SK-N-SH treated with all-trans-retinoic acid at 6 μM for 48 hours (cell line): ENCODE results near the gene STEAP4.

Source experiments
- ATAC-seq: fragments of 200-7000 bp; cut with Tn5 transposase; 3 replicates; pipeline ENCODE4 v1.9.1; 2020; ENCODE audit warnings: mild to moderate bottlenecking, moderate library complexity
- CREB5 ChIP-seq: fragments of 250-450 bp; sonication (Bioruptor Pico); IDR thresholded peaks from 2 replicates; pipeline ENCODE4 v1.5.1; 2020; ENCODE audit warnings: low read depth, mild to moderate bottlenecking, moderate library complexity
- CSDC2 ChIP-seq: fragments of 250-450 bp; sonication (Bioruptor Pico); IDR thresholded peaks from 2 replicates; pipeline ENCODE4 v1.5.0; 2020; ENCODE audit warnings: mild to moderate bottlenecking, moderate library complexity
- CSRNP3 ChIP-seq: fragments of 250-450 bp; sonication (Bioruptor Pico); IDR thresholded peaks from 2 replicates; pipeline ENCODE4 v1.5.1; 2021; ENCODE audit warnings: mild to moderate bottlenecking, moderate library complexity
- ESRRG ChIP-seq: fragments of 250-450 bp; sonication (Bioruptor Pico); IDR thresholded peaks from 2 replicates; pipeline ENCODE4 v1.6.1; 2021; ENCODE audit warnings: mild to moderate bottlenecking
- ISL1 ChIP-seq: fragments of 250-450 bp; sonication (Bioruptor Pico); IDR thresholded peaks from 2 replicates; pipeline ENCODE4 v2.1.2; 2022; ENCODE audit warnings: mild to moderate bottlenecking, moderate library complexity
- PPARA ChIP-seq: fragments of 250-450 bp; sonication (Bioruptor Pico); IDR thresholded peaks from 2 replicates; pipeline ENCODE4 v1.5.0; 2020; ENCODE audit warnings: mild to moderate bottlenecking, borderline replicate concordance
- TCF4 ChIP-seq: fragments of 250-450 bp; sonication (Bioruptor Pico); IDR thresholded peaks from 2 replicates; pipeline ENCODE4 v1.8.0; 2021; ENCODE audit warnings: mild to moderate bottlenecking, moderate library complexity, borderline replicate concordance
- ZFP30 ChIP-seq: fragments of 450-650 bp; formaldehyde crosslinking; IDR thresholded peaks from 2 replicates; pipeline ENCODE4 v1.5.0; 2022; ENCODE audit warnings: mild to moderate bottlenecking, moderate library complexity
- ZNF565 ChIP-seq: fragments of 450-650 bp; formaldehyde crosslinking; conservative IDR thresholded peaks from 2 replicates; pipeline ENCODE4 v1.5.0; 2020; ENCODE audit warnings: low read depth, mild to moderate bottlenecking, moderate library complexity
- ZNF8 ChIP-seq: fragments of 450-650 bp; formaldehyde crosslinking; IDR thresholded peaks from 2 replicates; pipeline ENCODE4 v1.5.0; 2020; ENCODE audit warnings: mild to moderate bottlenecking, moderate library complexity
- TF ChIP-seq, protein P1 (sequence below): fragments of 250-450 bp; sonication (Bioruptor Pico); IDR thresholded peaks from 2 replicates; pipeline ENCODE4 v1.5.0; 2020; ENCODE audit warnings: mild to moderate bottlenecking, moderate library complexity
- TF ChIP-seq, protein P2 (sequence below): fragments of 250-450 bp; sonication (Bioruptor Pico); IDR thresholded peaks from 2 replicates; pipeline ENCODE4 v1.8.0; 2020; ENCODE audit warnings: mild to moderate bottlenecking, moderate library complexity, borderline replicate concordance

The STEAP4 gene

GRCh38 chr7:88344956-88345832 lies 38.5 kb upstream of the STEAP4 start:
- TF ChIP-seq CREB5 (CRISPR knock-in tag) (no peak), ZFP30 (CRISPR knock-in tag) (no peak), TCF4 (CRISPR knock-in tag) (no peak), ISL1 (CRISPR knock-in tag) (0 out of 2 replicates have a peak, but pooled peaks have one; percentile 7), ESRRG (CRISPR knock-in tag) (no peak)
- TF ChIP-seq, protein P1, sequence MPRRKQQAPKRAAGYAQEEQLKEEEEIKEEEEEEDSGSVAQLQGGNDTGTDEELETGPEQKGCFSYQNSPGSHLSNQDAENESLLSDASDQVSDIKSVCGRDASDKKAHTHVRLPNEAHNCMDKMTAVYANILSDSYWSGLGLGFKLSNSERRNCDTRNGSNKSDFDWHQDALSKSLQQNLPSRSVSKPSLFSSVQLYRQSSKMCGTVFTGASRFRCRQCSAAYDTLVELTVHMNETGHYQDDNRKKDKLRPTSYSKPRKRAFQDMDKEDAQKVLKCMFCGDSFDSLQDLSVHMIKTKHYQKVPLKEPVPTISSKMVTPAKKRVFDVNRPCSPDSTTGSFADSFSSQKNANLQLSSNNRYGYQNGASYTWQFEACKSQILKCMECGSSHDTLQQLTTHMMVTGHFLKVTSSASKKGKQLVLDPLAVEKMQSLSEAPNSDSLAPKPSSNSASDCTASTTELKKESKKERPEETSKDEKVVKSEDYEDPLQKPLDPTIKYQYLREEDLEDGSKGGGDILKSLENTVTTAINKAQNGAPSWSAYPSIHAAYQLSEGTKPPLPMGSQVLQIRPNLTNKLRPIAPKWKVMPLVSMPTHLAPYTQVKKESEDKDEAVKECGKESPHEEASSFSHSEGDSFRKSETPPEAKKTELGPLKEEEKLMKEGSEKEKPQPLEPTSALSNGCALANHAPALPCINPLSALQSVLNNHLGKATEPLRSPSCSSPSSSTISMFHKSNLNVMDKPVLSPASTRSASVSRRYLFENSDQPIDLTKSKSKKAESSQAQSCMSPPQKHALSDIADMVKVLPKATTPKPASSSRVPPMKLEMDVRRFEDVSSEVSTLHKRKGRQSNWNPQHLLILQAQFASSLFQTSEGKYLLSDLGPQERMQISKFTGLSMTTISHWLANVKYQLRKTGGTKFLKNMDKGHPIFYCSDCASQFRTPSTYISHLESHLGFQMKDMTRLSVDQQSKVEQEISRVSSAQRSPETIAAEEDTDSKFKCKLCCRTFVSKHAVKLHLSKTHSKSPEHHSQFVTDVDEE (CRISPR knock-in tag), result no peak
- TF ChIP-seq, all 23 proteins: peak for 1

DNA sequence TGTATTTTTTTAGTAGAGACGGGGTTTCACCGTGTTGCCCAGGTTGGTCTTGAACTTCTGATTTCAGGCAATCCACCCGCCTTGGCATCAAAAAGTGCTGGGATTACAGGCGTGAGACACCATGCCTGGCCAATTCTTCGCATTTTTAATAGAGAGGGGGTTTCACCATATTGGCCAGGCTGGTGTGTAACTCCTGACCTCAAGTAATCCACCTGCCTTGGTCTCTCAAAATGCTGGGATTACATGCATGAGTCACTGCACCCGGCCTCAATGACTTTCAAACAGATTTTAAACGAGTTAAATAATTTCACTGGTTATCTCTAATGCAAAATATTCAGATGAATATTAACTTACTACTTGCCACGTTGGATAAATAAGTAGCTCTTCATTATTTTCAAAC lies 37.6 kb upstream of the STEAP4 start:
- ATAC-seq, result no peak
- TF ChIP-seq, protein P2, sequence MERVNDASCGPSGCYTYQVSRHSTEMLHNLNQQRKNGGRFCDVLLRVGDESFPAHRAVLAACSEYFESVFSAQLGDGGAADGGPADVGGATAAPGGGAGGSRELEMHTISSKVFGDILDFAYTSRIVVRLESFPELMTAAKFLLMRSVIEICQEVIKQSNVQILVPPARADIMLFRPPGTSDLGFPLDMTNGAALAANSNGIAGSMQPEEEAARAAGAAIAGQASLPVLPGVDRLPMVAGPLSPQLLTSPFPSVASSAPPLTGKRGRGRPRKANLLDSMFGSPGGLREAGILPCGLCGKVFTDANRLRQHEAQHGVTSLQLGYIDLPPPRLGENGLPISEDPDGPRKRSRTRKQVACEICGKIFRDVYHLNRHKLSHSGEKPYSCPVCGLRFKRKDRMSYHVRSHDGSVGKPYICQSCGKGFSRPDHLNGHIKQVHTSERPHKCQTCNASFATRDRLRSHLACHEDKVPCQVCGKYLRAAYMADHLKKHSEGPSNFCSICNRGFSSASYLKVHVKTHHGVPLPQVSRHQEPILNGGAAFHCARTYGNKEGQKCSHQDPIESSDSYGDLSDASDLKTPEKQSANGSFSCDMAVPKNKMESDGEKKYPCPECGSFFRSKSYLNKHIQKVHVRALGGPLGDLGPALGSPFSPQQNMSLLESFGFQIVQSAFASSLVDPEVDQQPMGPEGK (CRISPR knock-in tag), result no peak
- TF ChIP-seq CSDC2 (CRISPR knock-in tag) (no peak), CSRNP3 (CRISPR knock-in tag) (no peak), ESRRG (CRISPR knock-in tag) (no peak), ZFP30 (CRISPR knock-in tag) (no peak), ZNF565 (CRISPR knock-in tag) (no peak), CREB5 (CRISPR knock-in tag) (no peak), ISL1 (CRISPR knock-in tag) (no peak), ZNF8 (no peak)
- TF ChIP-seq, protein P1 (CRISPR knock-in tag), result no peak

More at GRCh38 chr7:88344956-88345832, 38.5 kb upstream of the STEAP4 start:
- ATAC-seq, result peak; percentile 97

DNA sequence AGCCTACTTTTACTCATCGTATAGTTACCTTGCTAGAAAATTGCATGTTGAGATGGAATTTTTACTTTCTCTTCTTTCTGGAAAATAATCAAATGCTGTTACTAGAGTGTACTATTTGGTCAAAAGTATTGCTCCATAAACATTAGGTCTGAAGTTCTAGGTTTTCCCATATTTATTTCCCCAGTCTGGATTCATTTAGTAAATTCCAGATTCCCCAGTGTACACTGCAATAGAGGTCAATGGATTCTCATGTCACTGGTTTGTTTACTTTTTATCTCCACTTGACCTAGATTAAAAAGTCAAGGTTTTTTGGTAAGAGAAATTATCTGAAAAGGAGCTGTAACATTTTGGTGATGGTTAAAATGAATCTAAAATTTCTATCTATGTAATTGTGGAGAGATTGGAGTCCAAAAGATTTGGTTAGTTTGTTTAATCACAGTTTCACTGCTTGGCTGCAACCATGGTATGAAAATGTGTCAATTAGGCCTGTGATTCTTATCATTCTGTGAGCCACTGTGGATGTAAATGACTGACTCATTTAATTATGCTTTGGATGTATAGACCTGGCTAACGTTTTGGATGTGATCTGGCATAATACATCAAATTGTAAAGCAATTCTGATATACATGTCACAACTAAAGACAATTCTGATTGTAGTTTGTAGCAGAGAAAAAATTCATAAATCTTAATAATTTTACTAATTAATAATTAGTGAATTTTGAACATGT lies 32.7 kb upstream of the STEAP4 start:
- ATAC-seq, result no peak

More for the DNA sequence above, 32.7 kb upstream of the STEAP4 start:
- TF ChIP-seq ISL1 (CRISPR knock-in tag) (0 out of 2 replicates have a peak, but pooled peaks have one; percentile 6), PPARA (CRISPR knock-in tag) (no peak), ZNF565 (CRISPR knock-in tag) (no peak)
- TF ChIP-seq, protein P1 (CRISPR knock-in tag), result 0 out of 2 replicates have a peak, but pooled peaks have one; percentile 42
